HG03103 (cell line): ENCODE results near the gene PTGES3.
"Not testable (repeated sequence)": the region's sequence is repeated elsewhere in the genome, so short reads cannot be mapped to it uniquely, and the experiment has no call there.

ENCODE experiments used
- ATAC-seq: cut with Tn5 transposase; IDR thresholded peaks from one replicate; pipeline ENCODE4 v1.9.1; 2021; ENCODE audit warnings: low read depth; ENCODE audit not compliant: unreplicated experiment

The PTGES3 gene

DNA sequence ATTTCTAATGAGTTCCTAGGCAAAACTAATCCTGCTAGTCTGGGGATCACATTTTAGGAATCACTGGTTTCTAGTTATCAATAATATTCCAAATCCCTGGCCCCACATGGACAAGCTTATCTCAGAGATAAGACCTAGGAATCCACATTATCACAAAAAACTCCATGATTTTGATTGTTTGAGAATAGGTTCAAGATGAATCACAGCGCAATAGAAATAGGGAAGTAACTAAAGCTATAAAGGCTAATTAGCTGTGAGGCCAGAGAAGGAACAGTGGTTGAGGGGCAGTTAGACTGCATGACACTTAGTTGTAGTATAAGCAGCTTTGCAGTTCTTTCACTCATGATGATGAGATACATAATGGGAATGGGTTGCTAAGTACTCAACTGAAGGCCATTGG lies 29.2 kb downstream of the PTGES3 start:
- no peak for ATAC-seq

DNA sequence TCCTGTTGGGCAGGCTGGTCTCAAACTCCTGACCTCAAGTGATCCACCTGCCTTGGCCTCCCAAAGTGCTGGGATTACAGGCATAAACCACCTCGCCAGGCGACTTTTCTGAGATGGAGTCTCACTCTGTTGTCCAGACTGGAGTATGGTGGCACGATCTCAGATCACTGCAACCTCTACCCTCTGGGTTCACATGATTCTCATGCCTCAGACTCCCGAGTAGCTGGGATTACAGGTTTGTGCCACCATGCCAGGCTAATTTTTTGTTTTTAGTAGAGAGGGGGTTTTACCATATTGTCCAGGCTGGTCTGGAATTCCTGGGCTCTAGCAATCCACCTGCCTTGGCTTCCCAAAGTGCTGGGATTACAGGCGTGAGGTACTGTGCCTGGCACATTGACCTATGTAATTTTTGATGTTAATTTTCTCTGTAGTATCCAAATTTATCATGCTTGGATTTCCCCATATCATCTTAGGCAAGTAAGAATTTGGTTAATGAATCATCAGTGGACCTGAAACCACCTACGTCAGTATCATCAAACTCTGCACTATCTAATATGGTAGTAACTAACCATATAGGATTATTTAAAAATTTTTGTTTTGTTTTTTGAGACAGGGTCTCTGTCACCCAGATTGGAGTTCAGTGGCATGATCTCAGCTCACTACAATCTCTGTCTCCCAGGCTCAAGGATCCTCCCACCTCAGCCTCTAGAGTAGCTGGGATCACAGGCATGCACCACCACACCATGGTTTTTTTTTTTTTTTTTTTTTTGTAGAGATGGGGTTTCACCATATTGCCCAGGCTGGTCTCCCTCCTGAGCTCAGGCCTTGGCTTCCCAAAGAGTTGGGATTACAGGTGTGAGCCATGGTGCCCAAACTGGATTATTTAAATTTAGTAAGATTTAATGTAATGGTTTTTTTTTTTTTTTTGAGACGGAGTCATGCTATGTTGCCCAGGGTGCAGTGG lies 30.4 kb downstream of the PTGES3 start:
- ATAC-seq: no peak

DNA sequence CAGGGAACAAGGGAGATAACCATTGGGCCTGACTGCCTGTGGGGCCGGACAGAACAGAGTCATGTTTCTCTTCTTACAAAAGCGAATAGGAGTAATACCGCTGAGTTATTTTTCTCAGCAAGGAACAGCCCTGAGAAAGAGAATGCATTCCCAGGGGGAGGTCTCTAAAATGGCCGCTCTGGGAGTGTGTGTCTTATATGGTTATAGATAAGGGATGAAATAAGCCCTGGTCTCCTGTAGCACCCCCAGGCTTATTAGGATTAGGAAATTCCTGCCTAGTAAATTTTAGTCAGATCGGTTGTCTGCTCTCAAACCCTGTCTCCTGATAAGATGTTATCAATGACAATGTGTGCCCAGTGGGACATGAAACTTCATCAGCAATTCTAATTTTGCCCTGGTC lies 34.3 kb downstream of the PTGES3 start:
- ATAC-seq: not testable (repeated sequence)

GRCh38 chr12:56648023-56648422 lies 40.1 kb downstream of the PTGES3 start:
- ATAC-seq: not testable (repeated sequence)

DNA sequence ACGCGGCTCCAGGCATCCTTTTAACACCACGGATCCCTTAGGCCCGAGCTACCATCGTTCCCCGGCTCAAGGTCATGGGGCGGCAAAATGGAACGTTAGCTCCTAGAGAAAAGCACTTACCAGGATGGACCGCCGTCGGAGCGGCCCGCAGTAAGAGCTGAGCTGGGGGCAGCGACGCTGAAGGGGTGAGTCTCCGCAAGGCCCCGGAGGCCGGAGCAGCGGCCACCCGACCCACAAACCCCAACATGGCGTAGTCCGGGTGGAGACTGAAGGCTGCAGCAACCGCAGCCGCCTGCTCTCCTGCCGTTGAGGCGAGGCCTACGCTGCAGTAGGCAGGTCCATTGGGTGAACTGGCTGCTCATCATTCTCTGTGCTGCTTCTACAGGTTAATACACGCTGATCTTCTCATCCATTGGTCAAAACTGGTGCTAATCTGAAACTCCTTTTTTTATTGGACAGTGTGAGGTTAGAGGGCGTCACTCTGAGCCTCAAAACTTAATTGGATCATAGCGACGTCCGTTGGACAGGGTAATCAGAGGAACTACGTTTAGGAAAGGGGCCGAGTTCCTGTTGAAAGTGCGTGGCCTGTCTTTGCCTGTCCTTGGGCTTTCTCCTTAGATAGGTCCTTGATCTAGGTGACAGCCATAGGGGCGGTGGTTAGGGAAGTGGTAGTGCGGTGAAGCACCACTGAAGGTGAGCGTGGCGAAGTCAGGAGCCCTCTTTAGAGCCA lies 42.2 kb downstream of the PTGES3 start, which contains the start of gene ATP5F1B:
Gene ATP5F1B (minus strand): TSS at position 268 of the 730 bp plus-strand sequence. CDS start 21 bp downstream, at position 247.
- peak; percentile 97 for ATAC-seq

GRCh38 chr12:56645201-56645716 lies 42.8 kb downstream of the PTGES3 start:
- no peak for ATAC-seq

GRCh38 chr12:56644654-56645053 lies 43.4 kb downstream of the PTGES3 start:
- no peak for ATAC-seq

GRCh38 chr12:56641219-56641618 lies 46.9 kb downstream of the PTGES3 start:
- no peak for ATAC-seq

DNA sequence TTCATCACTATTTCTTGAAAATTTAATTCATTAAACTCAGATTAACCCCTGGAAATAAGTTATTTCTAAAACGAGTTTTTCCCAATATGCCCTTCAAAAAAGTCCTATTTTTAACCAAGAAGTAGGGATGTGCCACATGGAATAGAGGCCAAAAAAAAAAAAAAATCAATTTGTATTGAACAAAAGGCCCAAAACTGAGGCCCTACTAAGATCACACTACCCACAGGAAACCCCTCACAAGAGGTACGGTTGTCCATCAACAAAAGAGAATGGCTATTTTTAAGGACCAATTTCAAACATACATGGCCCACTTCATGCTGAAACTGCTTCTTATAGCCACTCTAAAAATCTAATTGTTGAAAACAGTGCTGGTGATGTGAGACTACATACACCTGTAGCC lies 50.5 kb downstream of the PTGES3 start:
- no peak for ATAC-seq

DNA sequence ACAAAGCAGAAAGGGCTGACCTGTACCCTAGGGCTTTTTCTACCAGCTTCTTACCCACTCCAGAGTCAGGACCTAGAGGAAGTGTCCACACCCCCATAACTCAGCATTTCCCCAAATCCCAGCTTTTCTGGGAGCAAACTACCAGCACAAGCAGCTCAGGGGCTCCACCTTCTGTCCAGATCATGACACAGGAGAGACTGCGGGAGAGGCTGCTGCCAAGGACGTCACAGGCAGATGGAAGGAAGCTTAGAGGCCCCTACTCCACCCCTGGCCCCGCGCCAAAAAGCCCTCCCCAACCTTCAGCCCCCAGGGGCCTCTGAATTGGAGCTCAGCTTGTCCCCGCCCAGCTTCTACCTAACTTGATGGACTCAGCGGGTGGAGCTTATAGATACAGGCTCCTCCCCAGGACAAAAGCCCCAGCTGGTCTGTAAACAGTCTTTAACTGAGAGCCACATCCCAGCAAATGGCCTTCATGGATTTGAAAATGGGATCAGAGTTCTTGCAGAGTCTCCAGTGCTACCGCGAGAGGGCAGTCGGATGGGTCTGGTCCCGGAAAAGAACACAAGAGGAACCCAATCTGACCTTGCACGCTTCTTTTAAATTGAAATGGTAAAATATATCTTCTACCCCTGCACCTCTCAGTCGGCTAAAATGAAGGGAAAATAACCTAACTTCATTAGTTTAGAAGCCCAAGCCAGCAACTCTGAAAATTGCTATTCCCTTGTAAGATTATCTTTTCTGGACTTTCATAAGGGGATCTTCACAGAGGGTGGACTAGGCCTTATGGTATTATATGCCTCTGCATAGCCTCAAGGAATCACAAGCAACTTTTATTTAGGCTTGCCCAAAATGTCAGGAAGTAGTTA lies 51.2 kb downstream of the PTGES3 start:
- ATAC-seq: peak; percentile 48

DNA sequence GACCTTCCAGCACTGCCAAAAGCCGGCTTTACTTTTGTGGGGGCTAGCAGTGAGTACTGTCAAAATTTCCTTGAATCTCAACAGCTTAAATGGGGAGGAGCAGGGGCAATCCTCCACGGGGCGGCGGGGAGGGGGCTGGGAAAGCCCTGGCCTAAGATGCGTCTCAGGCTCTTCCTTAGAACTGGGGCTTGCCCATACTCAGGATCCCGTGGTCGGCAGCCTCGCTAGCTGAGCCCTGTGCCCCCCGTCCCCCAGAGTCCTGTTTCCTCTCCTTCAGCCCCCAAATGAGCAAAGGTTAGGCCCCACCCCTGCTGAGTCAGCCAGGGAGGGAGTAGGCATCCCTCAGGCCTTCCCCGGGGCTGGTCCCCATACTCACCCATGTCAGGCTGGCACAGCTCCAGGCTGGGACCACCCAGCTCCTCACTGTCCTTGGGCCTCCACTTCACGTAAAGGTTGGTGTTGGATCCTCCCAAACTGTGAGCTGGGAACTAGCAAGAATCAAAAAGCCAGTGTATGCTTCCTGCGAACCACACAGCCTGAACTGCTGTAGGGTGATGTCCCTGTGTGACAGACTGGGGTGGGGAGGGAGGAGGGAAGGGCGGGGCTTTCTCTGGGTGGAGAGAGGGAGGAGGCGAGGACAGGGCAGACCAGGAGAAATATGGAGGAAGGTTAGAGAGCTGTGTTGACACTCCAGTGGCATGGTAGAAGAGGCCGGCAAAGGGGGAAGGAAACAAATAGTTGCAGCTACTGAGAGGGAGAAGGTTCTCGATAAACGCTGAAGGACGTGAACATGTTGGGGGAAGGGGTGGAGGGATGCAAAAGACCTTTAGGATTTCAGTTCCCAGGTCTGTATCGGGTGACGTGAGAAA lies 52.0 kb downstream of the PTGES3 start:
- ATAC-seq: peak; percentile 33

DNA sequence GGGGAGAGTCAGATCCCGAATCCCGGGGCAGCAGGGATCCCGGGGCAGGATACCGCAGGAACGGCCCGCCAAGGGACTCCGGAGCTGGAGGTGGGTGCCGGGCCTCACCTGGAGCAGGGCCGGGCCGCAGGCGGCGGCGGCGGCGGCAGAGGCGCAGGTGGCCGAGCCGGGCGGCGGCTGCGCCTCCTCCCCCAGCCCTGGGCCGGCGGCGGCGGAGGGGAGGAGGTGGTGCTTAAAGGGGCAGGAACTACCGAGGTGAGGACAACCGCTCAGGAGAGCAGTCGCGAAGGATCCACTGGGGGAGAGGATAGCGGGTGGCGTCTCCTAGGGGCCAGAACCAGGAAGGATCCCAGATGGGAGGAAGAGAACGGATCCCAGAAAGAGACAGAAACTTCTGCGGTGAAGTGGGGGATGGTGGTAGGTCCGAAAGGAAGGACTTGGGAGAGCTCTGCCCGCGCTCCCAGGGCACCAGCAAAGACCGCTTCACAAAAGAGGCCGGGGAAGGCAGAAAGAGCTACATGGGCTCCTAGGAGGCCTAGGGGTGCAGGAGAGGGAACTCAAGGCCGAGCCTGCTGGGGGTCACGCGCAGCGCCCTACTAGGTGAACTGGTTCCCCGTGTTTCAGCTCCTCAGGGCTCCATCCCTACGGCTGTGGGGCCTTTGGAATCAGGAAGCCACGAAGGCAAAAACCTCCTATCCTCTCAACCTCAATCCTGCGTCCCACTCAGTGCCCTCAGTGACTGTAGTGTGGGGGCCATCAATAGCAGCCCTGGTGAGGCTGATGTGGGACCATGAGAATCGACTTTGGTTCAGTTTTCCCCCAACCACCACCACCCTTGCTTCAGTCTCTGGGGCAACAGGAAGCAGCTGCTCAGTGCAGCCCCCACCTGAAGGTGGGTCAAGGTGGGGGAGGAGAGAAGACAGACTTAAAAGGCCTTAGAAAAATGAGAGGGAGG lies 53.0 kb downstream of the PTGES3 start:
- ATAC-seq: no peak

DNA sequence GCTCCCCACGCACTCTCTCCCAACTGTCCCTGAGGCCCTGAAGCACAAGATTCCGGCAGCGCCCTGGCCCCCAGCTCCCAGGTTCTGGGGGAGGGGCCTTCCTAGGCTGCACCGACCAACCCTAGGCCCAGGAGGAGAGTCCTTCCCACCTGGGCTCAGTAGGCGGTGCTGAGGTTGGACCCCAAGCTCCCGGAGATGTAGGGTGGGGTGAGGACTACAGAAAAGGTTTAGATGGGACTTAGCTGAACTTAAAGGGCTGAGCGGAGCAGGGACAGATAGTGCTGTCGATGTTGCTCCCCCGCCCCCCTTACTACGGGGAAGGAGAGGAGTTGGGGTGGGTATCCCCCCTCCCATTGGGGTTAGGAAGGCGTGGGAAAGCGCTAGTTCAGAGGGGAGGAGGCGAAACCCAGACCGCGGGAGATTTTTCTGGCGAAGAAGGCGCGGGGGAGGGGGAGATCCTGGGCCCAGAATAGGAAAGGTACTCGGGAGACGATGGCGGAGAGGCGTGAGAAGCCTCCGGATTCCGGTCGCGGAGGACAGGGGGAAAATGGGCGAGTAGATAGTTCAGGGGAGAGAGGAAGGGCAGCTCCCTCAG lies 53.7 kb downstream of the PTGES3 start:
- ATAC-seq: no peak

DNA sequence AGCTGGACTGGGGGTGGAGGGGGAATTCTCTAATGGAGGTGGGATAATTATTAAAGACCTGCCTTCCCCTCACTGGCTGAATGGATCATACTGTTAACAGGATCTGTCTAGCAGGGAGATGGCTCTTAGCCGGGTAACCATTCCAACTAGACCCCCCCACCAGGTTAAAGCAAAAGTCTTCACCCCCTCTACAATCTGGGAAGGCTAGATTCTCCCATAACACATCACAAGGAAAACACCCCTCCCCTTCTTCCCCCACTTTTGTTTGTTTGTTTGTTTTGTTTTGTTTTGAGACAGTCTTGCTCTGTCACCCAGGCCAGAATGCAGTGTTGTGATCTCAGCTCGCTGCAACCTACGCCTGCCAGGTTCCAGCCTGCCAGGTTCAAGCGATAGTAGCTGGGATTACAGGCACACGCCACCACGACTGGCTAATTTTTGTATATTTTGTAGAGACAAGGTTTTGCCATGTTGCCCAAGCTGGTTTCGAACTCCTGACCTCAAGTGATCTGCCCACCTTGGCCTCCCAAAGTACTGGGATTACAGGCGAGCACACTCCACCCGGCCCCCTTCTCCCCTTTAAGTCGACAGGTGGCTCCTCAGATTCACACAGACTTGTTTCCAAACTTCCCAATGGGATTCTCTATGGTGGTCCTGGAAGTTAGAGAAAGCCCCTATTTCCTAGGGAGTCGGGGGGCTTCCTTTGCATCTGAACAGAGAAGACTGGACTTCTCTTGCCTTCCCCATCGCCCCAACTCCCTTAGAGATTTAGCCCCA lies 54.4 kb downstream of the PTGES3 start:
- no peak for ATAC-seq

GRCh38 chr12:56632701-56633467 lies 55.2 kb downstream of the PTGES3 start:
- ATAC-seq: no peak
